NCI-H510A (cell line): ENCODE data around the gene CSK.

ENCODE experiments used
- DNase-seq: peaks from one replicate; lab custom pipeline; 2025; lab: John Stamatoyannopoulos, UW

The CSK gene

DNA sequence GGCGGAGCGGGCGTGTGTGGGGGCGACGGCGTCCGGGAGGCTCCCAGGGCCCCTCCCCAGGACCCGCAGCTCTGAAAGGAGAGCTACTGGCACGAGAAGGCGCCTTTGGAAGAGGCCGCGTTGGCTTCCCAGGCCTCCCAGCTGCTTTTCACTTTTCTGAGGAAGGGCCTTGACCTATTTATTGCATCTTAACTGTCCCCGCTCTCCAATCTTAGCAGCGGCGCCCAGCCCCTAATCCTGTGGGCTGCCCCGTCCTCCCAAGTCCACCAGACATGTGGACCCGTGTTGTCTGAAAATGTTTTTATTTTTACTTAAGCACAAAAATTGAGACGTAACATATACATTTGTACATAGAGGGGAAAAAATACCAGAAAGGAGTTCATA lies 61.6 kb downstream of the CSK start:
- DNase-seq: no peak

DNA sequence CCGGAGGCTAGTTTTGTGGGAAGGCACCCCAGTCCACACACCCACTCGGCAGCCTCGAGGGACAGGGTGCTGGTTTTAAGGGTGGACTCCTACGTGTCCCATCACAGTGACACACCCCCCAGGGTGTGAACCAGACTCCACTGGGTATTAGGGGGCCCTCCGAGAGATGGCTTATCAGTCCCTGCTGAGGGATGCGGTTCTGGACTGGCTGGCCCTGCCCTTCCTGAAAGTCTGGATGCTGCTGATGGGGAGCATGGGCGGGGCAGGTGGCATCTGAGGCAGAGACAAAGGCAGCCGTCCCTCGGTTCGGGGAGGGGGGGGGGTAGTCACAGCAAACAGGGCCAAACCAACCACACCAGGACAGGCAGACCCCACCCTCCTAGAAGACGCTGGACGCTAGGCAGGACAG lies 62.0 kb downstream of the CSK start:
- DNase-seq: no peak

DNA sequence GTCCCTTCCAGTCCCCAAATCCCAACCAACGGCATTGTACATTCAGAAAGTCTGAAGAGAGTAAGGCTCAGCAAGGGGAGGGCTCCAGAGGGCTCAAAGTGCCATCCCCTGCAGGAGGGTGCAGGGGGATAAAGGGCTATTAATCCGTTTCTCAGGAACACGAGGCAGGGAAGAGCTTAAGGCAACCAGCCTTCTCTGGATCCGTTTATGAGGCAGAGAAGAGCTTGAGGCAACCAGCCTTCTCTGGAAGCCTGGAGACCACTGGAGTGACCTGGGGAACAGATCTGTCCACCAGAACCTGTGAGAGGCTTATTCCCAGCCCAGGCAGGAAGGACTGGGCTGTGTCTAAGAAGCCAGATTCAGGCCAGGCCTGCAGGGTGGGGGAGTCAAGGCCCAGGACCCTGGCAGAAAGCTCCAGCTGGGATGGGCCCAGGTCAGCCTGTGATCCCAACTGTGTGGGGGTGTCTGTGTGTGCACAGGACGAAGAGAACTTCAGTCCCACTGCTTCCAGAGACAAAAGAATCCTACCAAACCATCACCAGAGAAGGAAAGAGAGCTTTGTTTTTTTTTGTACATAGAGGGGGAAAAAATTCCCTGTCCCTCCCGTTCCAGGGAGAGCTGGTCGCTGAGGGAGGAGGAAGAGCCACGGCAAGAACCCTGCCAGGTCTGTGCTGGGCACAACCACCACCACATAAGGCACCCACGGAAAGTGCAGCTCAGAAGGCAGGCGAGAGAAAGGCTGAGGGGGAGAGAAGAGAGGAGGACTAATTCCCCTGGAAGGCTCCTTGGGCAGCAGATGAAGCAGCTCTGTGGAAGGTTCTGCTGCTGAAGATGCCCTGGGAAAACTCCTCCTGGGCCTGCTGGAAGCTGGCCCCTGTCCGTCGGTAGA lies 62.7 kb downstream of the CSK start:
- no peak for DNase-seq

DNA sequence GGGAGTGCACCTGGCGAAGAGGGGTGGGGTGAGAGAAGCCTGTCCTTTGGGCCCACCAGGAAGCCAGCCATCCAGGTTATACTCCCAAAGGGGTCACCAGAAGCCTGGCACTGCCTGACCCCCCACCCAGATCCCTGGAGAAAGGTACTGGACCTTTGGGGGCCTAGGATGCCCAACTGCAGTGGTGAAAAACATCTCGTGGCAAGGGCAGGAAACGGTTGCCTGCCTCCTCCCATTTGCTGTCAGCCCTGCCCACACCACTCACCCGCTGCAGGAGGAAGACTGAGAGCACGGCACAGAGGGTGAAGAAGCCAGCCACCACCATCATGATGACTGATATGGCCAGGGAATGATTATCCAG lies 63.3 kb downstream of the CSK start:
- DNase-seq: no peak

DNA sequence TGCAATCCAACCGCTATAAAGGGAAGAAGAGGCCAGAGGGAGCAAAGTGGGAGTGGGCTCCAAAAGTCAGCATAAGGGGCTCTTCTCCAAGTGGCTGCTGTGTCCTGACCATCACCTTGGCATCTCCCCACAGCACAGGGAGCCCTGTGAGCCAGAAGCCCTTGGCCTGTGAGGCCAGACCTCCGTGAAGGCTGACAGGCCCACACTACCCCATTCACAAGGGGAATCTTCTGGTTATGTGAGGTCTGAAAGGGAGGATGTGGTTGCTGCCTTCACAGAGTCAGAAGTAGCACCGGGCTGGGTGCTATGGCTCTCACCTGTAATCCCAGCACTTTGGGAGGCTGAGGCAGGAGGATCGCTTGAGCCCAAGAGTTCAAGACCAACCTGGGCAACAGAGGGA lies 63.7 kb downstream of the CSK start:
- no peak for DNase-seq

DNA sequence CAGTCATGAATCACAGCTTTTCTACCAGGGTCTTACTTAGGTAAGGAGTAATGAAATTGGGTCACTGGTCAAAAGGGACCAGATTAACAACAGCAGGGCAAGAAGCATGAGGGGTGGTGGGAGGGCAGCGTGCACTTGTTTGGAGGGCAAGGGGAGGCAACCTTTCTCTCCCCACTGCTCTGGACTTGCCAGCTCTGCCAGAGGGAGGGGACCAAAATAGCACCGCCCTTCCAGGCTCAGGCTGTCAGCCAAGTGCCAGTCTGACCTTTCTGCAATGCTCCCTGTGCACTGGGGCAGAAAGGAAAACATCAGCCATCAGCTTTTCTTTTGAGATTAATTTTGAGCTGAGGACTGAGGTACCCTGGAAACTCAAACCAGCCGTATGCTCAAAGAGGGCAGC lies 65.6 kb downstream of the CSK start:
- DNase-seq: no peak

DNA sequence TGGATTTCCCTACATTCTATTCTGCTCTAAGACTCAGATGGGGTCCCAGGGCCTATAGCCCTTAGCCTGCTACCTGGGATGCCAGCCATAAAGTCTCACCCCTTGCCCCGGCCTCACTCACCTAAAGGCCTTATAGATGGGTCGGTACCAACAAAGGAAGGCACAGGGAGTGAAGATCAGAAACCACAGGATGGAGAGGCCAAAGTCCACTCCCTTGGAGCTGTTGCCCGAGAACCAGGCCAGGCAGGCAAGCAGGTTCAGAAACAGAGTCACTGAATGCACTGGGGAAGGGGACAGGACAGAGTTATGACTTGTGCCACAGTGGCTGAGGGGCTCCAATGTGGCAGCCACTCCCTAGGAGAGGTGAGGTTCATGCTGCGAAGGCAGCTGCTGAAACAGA lies 68.5 kb downstream of the CSK start:
- no peak for DNase-seq

DNA sequence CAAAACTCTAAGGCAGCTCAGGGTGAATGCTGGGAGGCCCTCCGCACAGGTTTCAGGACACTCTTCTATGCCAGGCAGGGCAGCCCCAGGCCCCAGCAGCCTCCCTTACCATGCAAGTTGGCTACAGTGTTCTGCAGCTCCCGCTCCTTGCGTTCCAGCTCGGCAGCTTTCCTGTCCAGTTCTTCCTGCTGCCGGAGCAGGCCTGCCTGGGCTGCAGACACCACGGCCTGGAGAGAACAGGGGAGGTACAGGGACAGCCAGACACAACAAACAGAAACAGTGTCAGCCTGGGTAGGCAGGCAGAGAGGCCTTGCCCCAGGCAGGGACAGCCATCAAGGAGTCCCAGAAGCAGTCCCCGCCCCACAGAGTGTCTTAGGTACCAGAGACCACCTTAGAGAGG lies 70.1 kb downstream of the CSK start:
- no peak for DNase-seq
